ENCODE measurements around the gene CCNK.

Gene CCNK

GRCh38 chr14:99521176-99522024 is 40.2 kb downstream of the CCNK start:
- no peak overlapping the region for H3K27ac ChIP-seq (ENCODE audit: low read depth, low read length, severe bottlenecking)
- WGBS, 2 experiments (ENCODE audit: insufficient coverage in 2 of 2), result 90 to 92% methylated on average over 21 to 23 of the region's 25 CpGs
- H3K4me3 ChIP-seq (ENCODE audit: extremely low read depth, insufficient read depth, low read length, poor library complexity, severe bottlenecking), result no peak overlapping the region
- no peaks in the 10 kb centered on the region for H3K9me3 ChIP-seq (ENCODE audit: control insufficient read depth, low read length)
- no peaks in the 10 kb centered on the region for H3K36me3 ChIP-seq (ENCODE audit: control insufficient read depth, insufficient read depth, low read length)
- H3K4me1 ChIP-seq (ENCODE audit: control insufficient read depth, insufficient read depth, low read length, poor library complexity, severe bottlenecking), result peaks cover 45% of the 10 kb centered on the region

- Histone ChIP-seq H3K27ac (ENCODE audit: low read depth, low read length, severe bottlenecking) (peak overlapping the region; percentile 23), H3K4me3 (ENCODE audit: extremely low read depth, insufficient read depth, low read length, poor library complexity, severe bottlenecking) (no peak overlapping the region), H3K9me3 (ENCODE audit: control insufficient read depth, low read length) (no peaks in the 10 kb centered on the region), H3K4me1 (ENCODE audit: control insufficient read depth, insufficient read depth, low read length, poor library complexity, severe bottlenecking) (peaks cover 45% of the 10 kb centered on the region), H3K36me3 (ENCODE audit: control insufficient read depth, insufficient read depth, low read length) (no peaks in the 10 kb centered on the region)
- WGBS, 2 experiments (ENCODE audit: insufficient coverage in 2 of 2), result 87 to 97% methylated on average over 5 to 13 of the region's 18 CpGs
These were observed 40.8 kb downstream of the CCNK start for GRCh38 chr14:99522025-99522401.

GRCh38 chr14:99522457-99522891 is 41.3 kb downstream of the CCNK start:
- Histone ChIP-seq H3K27ac (ENCODE audit: low read depth, low read length, severe bottlenecking) (peak overlapping the region; percentile 87), H3K36me3 (ENCODE audit: control insufficient read depth, insufficient read depth, low read length) (no peaks in the 10 kb centered on the region), H3K4me1 (ENCODE audit: control insufficient read depth, insufficient read depth, low read length, poor library complexity, severe bottlenecking) (peaks cover 45% of the 10 kb centered on the region), H3K9me3 (ENCODE audit: control insufficient read depth, low read length) (no peaks in the 10 kb centered on the region), H3K4me3 (ENCODE audit: extremely low read depth, insufficient read depth, low read length, poor library complexity, severe bottlenecking) (no peak overlapping the region)
- WGBS, 2 experiments (ENCODE audit: insufficient coverage in 2 of 2), result 17 to 22% methylated on average over 2 to 8 of the region's 12 CpGs

- H3K4me3 ChIP-seq (ENCODE audit: extremely low read depth, insufficient read depth, low read length, poor library complexity, severe bottlenecking), result no peak overlapping the region
- peaks cover 45% of the 10 kb centered on the region for H3K4me1 ChIP-seq (ENCODE audit: control insufficient read depth, insufficient read depth, low read length, poor library complexity, severe bottlenecking)
- H3K27ac ChIP-seq (ENCODE audit: low read depth, low read length, severe bottlenecking), result peak overlapping the region; percentile 87
- no peaks in the 10 kb centered on the region for H3K36me3 ChIP-seq (ENCODE audit: control insufficient read depth, insufficient read depth, low read length)
- WGBS, 2 experiments (ENCODE audit: insufficient coverage in 2 of 2), result 35 to 39% methylated on average over 10 of the region's 14 CpGs
- H3K9me3 ChIP-seq (ENCODE audit: control insufficient read depth, low read length), result no peaks in the 10 kb centered on the region
These were observed 41.9 kb downstream of the CCNK start for GRCh38 chr14:99522934-99523703.

- H3K36me3 ChIP-seq (ENCODE audit: control insufficient read depth, insufficient read depth, low read length), result no peaks in the 10 kb centered on the region
- 71 to 76% methylated on average over 4 of the region's 5 CpGs for WGBS, 2 experiments (ENCODE audit: insufficient coverage in 2 of 2)
- peak overlapping the region; percentile 87 for H3K27ac ChIP-seq (ENCODE audit: low read depth, low read length, severe bottlenecking)
- no peak overlapping the region for H3K4me3 ChIP-seq (ENCODE audit: extremely low read depth, insufficient read depth, low read length, poor library complexity, severe bottlenecking)
- peaks cover 45% of the 10 kb centered on the region for H3K4me1 ChIP-seq (ENCODE audit: control insufficient read depth, insufficient read depth, low read length, poor library complexity, severe bottlenecking)
- H3K9me3 ChIP-seq (ENCODE audit: control insufficient read depth, low read length), result no peaks in the 10 kb centered on the region
These were observed 42.5 kb downstream of the CCNK start for GRCh38 chr14:99523704-99524055.

GRCh38 chr14:99524091-99524661 is 43.0 kb downstream of the CCNK start:
- H3K4me1 ChIP-seq (ENCODE audit: control insufficient read depth, insufficient read depth, low read length, poor library complexity, severe bottlenecking), result peaks cover 45% of the 10 kb centered on the region
- WGBS, 2 experiments (ENCODE audit: insufficient coverage in 2 of 2), result 68 to 80% methylated on average over 6 to 10 of the region's 16 CpGs

GRCh38 chr14:99524804-99525698 is 43.8 kb downstream of the CCNK start:
- 61 to 65% methylated on average over 11 to 16 of the region's 17 CpGs for WGBS, 2 experiments (ENCODE audit: insufficient coverage in 2 of 2)
- Histone ChIP-seq H3K4me1 (ENCODE audit: control insufficient read depth, insufficient read depth, low read length, poor library complexity, severe bottlenecking) (peaks cover 45% of the 10 kb centered on the region), H3K27ac (ENCODE audit: low read depth, low read length, severe bottlenecking) (no peak overlapping the region), H3K36me3 (ENCODE audit: control insufficient read depth, insufficient read depth, low read length) (no peaks in the 10 kb centered on the region), H3K9me3 (ENCODE audit: control insufficient read depth, low read length) (no peaks in the 10 kb centered on the region), H3K4me3 (ENCODE audit: extremely low read depth, insufficient read depth, low read length, poor library complexity, severe bottlenecking) (no peak overlapping the region)

More at GRCh38 chr14:99524091-99524661, 43.0 kb downstream of the CCNK start:
- Histone ChIP-seq H3K27ac (ENCODE audit: low read depth, low read length, severe bottlenecking) (no peak overlapping the region), H3K9me3 (ENCODE audit: control insufficient read depth, low read length) (no peaks in the 10 kb centered on the region), H3K36me3 (ENCODE audit: control insufficient read depth, insufficient read depth, low read length) (no peaks in the 10 kb centered on the region), H3K4me3 (ENCODE audit: extremely low read depth, insufficient read depth, low read length, poor library complexity, severe bottlenecking) (no peak overlapping the region)

- Histone ChIP-seq H3K36me3 (ENCODE audit: control insufficient read depth, insufficient read depth, low read length) (no peaks in the 10 kb centered on the region), H3K4me1 (ENCODE audit: control insufficient read depth, insufficient read depth, low read length, poor library complexity, severe bottlenecking) (peaks cover 48% of the 10 kb centered on the region), H3K27ac (ENCODE audit: low read depth, low read length, severe bottlenecking) (no peak overlapping the region), H3K4me3 (ENCODE audit: extremely low read depth, insufficient read depth, low read length, poor library complexity, severe bottlenecking) (no peak overlapping the region), H3K9me3 (ENCODE audit: control insufficient read depth, low read length) (no peaks in the 10 kb centered on the region)
- 82 to 94% methylated on average over 6 to 10 of the region's 12 CpGs for WGBS, 2 experiments (ENCODE audit: insufficient coverage in 2 of 2)
These were observed 44.5 kb downstream of the CCNK start for GRCh38 chr14:99525699-99526080.

GRCh38 chr14:99527026-99527425 is 45.8 kb downstream of the CCNK start:
- H3K4me1 ChIP-seq (ENCODE audit: control insufficient read depth, insufficient read depth, low read length, poor library complexity, severe bottlenecking), result peaks cover 42% of the 10 kb centered on the region

GRCh38 chr14:99527427-99528076 is 46.3 kb downstream of the CCNK start:
- no peaks in the 10 kb centered on the region for H3K9me3 ChIP-seq (ENCODE audit: control insufficient read depth, low read length)
- H3K36me3 ChIP-seq (ENCODE audit: control insufficient read depth, insufficient read depth, low read length), result no peaks in the 10 kb centered on the region
- H3K4me3 ChIP-seq (ENCODE audit: extremely low read depth, insufficient read depth, low read length, poor library complexity, severe bottlenecking), result no peak overlapping the region
- no peak overlapping the region for H3K27ac ChIP-seq (ENCODE audit: low read depth, low read length, severe bottlenecking)
- peaks cover 36% of the 10 kb centered on the region for H3K4me1 ChIP-seq (ENCODE audit: control insufficient read depth, insufficient read depth, low read length, poor library complexity, severe bottlenecking)
- 79 to 87% methylated on average over 14 to 19 of the region's 19 CpGs for WGBS, 2 experiments (ENCODE audit: insufficient coverage in 2 of 2)

More at GRCh38 chr14:99527026-99527425, 45.8 kb downstream of the CCNK start:
- no peak overlapping the region for H3K4me3 ChIP-seq (ENCODE audit: extremely low read depth, insufficient read depth, low read length, poor library complexity, severe bottlenecking)
- 92 to 93% methylated on average over 11 to 12 of the region's 12 CpGs for WGBS, 2 experiments (ENCODE audit: insufficient coverage in 2 of 2)
- H3K9me3 ChIP-seq (ENCODE audit: control insufficient read depth, low read length), result no peaks in the 10 kb centered on the region
- no peaks in the 10 kb centered on the region for H3K36me3 ChIP-seq (ENCODE audit: control insufficient read depth, insufficient read depth, low read length)
- no peak overlapping the region for H3K27ac ChIP-seq (ENCODE audit: low read depth, low read length, severe bottlenecking)

Measured in mesodermal cell (in vitro differentiated cells).